HG02938 (cell line): ENCODE data around the gene IL1RAPL1.

Experiments used
- ATAC-seq: cut with Tn5 transposase; IDR thresholded peaks from one replicate; pipeline ENCODE4 v1.9.1; 2021; ENCODE audit warnings: mild to moderate bottlenecking, moderate library complexity; ENCODE audit not compliant: unreplicated experiment

The IL1RAPL1 gene

DNA sequence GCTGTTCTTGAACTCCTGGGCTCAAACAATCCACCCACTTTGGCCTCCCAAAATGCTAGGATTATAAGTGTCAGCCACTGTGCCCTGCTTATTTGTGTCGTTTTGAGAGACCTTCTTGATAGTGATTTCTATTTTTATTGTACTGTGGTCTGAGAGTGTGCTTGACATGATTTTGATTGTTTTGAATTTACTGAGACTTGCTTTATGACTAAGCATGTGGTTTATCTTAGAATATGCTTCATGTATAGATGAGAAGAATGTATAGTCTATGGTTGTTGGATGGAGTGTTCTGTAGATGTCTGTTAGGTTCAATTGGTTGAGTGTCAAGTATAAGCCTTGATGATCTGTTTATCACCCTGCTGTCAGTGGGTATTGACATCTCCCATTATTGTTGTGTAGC, 789.3 kb downstream of the IL1RAPL1 start:
- no peak for ATAC-seq

DNA sequence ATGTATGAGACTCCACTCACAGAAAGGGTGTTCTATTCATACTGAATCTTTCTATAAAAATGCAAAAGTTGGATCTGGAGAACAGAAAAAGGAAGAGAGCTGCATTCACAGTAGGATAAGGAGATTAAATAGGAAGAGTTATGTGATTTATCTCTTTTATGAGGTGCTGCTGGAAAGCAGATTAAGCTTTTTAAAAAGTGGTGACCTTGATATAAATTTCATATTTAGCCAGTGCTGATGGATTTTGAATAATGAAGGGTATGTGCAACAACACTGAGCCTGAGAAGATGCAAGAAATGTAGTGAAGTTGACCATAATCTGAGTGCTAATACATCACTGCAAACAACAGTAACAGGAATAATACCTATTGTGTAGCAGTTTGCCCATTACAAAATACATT, 795.6 kb downstream of the IL1RAPL1 start:
- no peak for ATAC-seq

DNA sequence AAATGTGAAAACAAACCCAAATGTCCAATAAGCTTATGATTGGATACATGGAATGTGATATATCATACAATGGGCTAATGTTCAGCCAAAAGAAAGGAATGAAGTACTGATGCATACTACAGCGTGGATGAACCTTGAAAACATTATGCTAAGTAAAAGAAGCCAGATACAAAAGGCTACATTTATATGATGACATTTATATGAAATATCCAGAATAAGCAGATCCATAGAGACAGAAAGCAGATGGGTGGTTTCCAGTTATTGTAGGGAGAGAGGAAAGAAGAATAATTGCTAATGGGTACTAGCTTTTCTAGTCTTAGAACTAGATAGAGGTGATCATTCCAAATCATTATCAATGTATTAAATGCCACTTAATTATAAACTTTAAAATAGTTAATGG, 801.3 kb downstream of the IL1RAPL1 start:
- ATAC-seq: no peak

DNA sequence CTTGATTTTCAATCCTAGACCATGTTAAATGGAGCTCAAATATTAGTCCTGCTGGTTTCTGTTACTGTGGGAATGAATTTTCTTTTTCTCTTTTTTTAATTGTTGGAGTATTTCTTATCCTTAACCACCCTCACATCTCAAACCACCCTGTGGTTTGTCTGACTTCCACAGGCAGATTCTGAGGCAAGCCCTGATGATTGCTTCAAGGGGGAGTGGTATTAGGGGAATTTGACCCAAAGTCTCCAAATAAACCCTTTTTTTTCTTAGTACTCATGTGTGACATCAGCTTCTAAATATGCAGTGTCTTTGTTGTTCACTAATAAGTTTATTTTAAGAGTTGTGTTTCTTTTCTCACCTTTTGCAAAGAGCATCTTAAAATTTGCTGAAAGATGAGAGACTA, 810.3 kb downstream of the IL1RAPL1 start:
- no peak for ATAC-seq

DNA sequence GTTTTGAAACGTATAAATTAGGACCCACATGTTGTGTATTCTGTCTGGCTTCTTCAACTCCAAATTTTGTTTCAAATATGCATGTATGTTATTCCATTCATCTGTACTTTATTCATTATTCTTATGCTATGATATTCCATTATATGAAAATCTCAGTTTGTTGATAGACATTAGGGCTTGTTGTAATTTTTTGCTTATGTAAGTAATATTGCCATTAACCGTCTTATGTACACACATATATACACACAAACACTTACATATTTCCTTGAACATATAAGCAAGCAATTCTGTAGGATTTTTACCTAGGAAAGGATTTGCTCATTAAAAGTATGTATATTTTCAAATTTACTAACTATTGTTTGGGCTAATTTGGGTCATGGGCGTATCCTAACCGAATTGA, 820.1 kb downstream of the IL1RAPL1 start:
- no peak for ATAC-seq

DNA sequence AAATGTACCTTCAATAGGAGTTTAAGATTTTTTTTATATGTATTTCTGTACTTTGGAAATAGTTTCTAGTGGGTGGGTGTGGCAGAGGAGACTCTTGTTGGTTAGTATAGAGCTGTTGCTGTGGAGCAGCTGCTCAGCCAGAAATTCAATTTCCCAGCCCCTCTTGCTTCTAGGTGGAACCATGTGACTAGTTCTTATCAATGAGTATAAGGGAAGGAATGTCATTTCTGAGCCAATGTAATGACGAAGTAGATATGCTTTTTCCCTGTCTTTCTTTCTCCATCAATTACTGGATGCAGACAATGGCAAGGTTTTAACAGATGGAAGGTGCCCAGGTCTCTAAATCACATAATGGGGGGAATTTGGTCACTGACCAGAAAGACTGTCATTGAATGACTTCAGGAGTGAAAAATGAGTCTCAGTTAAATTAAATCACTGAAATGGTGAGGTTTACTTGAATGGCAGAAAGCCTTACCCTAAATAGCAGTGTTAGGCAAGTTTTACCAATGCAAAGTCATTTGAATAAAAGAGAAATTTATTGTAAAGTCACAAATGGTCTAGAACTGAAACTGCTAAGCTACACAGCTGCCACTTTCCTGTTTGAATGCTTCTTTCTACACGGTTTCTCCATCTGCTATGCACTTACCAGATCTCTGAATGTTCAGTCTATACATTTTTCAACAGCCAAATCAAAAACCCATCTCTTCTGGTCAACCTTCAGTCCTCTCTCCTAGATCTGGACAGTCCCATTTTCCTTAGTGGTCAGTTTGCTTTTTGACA, 832.7 kb downstream of the IL1RAPL1 start:
- no peak for ATAC-seq

DNA sequence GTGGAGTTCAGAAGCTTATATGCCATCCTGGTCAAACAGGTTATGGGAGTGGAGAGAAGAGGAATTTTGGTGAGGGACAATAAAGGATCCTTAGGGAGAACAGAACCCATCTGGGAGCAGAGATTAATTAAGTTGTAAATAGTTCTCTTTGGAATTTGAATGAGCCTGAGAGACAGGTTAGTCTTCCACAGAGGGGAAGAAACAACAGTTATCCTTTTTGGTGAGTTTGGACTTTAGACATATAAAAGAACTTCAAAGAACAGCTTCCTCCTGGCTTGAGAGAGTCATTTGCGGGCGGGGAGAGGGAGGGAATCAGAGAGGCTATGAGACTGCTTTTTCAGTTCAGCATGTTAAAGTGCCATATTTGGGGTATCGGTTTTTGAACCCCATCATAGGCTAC, 834.8 kb downstream of the IL1RAPL1 start:
- ATAC-seq: no peak

DNA sequence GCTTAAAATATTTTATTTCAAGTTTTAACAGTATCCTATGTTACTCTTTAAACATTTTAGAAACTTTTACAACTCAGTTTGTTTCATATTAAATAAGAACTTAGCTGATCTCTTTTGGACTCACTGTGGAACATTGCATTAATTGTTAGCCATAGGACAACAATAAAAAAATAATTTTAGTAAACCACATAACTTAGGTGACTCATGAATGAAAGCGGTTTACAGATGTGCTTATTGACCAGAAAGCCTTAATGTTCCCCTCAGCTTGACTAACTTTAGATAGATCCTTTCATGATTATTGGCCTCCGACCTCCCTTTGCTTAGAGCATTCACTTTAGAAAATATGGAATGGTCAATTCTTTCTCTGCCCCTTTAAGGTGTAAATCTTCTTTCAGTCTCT, 844.6 kb downstream of the IL1RAPL1 start:
- ATAC-seq: no peak

DNA sequence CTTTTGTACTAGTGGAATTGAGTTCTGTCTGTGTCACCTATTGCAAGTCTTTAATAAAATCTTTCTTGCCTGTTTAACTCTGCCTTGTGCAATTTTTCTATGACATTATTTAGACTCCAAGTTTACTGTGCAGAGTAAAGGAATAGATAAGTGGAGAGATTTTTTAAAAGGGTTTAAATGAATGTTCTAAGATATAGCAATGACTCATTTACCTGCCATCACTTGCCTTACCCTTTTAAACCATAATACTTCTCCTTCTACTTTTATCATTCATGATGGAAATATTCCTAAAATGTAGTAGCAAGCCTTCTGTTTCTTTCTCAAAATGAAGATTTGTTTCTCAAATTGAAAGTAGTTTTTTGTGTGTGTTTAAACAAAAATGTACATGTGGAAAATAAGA, 845.3 kb downstream of the IL1RAPL1 start:
- no peak for ATAC-seq

DNA sequence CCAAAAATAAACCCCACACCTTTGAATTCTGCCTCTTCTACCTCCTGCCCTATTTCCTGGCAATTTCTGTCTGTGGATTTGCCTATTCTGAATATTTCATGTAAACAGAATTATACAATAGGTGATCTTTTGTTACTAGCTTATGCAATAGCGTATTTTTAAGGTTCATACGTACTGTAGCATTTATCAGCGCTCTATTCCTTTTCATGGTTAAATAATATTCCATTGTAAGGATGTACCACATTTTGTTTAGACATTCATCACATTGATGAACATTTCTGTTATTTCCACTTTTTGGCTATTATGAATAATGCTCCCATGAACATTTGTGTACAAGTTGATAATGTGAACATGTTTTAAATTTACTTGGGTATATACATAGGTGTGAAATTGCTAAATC, 847.7 kb downstream of the IL1RAPL1 start:
- ATAC-seq: no peak

DNA sequence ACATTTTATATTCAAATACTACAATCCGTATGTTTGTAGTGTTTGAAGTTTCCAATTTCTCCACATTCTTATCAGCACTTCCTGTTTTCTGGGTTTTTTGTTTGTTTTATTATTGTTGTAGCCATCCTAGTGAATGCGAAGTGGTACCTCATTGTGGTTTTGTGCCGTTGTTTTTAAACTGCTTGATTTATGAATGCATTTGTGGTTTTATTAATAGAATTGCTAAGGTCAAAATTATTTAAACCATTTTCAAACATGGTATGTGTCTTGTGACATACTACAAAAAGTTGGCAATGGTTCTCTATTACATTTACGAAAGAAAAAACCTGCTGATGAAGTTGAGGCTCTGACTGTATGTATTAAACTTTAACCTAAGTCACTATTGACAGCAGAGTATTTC, 848.1 kb downstream of the IL1RAPL1 start:
- no peak for ATAC-seq

DNA sequence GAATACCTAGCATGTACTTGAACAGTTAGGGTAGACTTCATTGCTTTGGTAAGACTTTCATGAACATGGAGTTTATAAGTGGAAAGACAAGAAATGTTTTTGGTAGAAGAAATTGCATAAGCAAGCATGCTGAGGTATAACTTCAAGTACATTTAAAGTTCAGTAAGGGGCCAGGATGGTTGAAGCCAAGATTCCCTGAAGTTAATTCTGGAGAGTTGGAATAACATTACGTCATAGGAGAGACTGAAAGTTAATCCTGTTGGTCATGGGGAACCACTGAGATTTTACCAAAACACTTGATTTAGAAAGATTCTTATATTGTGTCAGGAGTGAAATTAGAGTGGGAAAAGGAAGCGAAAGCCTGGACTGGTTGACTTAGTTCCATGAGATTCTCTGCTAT, 860.6 kb downstream of the IL1RAPL1 start:
- no peak for ATAC-seq

DNA sequence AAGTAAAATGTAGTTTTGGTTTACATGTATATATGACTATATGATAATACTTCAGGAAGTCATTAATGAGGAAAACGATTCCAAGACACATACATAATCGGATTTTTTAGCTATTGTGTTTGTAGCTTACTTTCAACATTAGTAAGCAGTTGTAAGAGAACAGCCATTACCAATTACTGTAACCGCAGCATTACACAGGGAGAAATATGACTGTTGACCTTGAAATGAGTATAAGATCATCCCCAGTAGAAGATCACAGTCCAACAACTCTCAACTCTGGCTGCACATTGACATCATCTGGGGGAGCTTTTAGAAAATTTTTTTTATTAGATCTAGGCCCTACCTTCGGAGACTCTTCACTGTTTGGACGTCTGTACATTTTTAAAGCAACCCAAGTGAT, 866.1 kb downstream of the IL1RAPL1 start:
- ATAC-seq: no peak

- no peak for ATAC-seq
These were observed 868.5 kb downstream of the IL1RAPL1 start for GRCh38 chrX:29455702-29456101.

DNA sequence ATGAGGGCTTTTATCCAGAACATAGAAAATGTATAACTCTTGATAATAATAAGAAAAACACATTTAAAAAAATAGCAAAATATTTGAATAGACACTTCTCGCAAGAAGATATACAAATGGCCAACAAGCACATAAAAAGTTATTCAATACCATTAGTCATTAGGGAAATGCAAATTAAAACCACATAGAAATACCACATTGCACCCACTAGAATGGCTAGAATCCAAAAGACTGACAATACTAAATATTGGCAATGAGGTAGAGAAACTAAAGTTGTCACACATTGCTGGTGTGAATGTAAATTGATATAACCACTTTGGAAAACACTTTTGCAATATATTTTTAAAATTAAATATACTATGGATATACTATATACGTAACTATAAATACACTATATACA, 873.8 kb downstream of the IL1RAPL1 start:
- peak; percentile 65 for ATAC-seq

- no peak for ATAC-seq
These were observed 879.2 kb downstream of the IL1RAPL1 start for GRCh38 chrX:29466456-29466855.

- no peak for ATAC-seq
These were observed 881.8 kb downstream of the IL1RAPL1 start for GRCh38 chrX:29468911-29469494.

DNA sequence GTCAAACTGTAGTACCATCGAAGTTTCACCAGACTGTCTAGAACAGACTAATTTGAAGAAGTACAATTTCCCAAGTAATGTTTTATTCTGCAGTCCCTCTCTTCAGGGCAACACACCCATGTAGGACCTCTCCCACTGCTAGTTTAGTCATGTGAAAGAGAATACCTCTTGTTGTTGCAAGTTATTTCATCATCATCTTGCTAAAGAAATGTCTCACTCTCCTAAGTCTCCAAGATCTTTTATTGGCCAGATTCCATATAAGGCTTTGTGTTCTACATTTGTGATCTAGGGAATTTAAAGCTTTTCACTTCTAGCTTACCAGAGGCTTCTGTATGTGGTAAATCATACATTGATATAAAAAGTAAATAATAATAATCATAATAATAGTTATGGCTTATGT, 882.8 kb downstream of the IL1RAPL1 start:
- no peak for ATAC-seq

GRCh38 chrX:29471829-29472228, 884.6 kb downstream of the IL1RAPL1 start:
- no peak for ATAC-seq

DNA sequence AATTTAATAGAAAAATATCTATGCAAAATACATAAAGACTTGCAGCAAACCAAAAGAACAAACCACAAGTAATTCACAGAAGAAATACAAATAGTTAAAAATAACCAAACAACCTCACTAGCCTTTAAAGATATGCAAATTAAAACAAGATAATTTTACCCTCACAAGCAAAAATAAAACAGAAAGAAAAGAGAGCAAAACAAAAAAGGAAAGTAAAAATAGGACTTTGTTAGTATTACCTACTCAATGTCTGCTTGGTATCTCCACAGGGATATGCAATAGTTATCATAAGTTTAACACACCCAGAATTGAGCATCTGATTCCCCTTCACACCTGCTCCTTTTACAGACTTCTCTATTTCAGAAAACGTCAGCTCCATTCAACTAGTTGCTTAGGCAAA, 890.6 kb downstream of the IL1RAPL1 start:
- ATAC-seq: peak; percentile 31

DNA sequence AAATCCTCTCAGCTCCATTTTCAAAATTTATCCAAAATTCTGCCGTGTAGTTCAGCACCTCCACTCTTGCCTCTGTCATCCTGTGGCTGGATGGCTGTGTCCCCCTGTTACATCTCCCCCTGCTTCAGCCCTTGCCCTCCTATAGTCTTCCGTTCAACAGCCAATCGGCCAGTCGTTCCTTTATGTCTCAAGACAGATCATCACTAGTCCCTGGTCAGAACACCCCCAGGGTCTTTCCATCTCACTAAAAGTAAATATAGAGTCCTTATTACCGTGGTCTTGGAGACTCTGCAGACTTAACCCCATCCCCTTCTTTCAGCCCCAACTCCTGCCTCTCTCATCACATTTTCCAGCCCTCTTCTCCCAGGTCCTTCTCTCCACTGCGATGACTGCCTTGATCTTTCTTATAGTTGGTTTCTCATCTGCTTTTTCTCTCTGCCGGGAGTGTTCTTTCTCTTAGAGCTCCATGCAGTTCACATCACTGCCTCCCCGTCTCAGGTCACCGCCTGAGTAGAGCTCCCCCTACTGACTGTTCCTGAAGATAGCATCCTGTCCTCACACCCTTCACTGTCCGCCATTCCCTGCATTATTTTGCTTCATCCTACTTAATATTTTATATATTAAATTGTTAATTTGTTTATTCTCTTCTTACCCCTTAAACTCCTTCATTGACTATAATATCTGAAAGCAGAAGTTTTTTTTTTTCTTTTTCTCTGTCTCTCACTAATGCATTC, 891.3 kb downstream of the IL1RAPL1 start:
- ATAC-seq: peak; percentile 92

GRCh38 chrX:29487214-29487613, 900.0 kb downstream of the IL1RAPL1 start:
- ATAC-seq: no peak
